GM12878 (cell line): ENCODE results near the gene FGF13. TPM values are rescaled to one million over a fixed set of nuclear protein-coding genes. Genes with fewer than 3 reads are reported as not detected.

Source experiments
- ATAC-seq: fragments of 200-7000 bp; cut with Tn5 transposase; 3 replicates; pipeline ENCODE4 v1.9.1; 2020; ENCODE audit warnings: mild to moderate bottlenecking, moderate library complexity
- BruUV-seq: library from RNA; stranded (reverse); fragments of 400-500 nt; replicated peaks from 2 replicates; lab custom pipeline; 2021; lab: Mats Ljungman, UMichigan
- CTCF ChIA-PET: fragments of 300-600 bp; sonication (Branson Sonifier 250); formaldehyde crosslinking; extraction: SDS; loops from one replicate; lab custom pipeline; 2021; ENCODE audit warnings: inconsistent platforms; lab: Yijun Ruan, JAX
- POLR2A ChIA-PET: fragments of 350-600 bp; formaldehyde crosslinking; extraction: SDS; loops from one replicate; lab custom pipeline; 2021; ENCODE audit warnings: inconsistent platforms; lab: Charles Lee
- RAD21 ChIA-PET: fragments of 300-600 bp; sonication (Branson Sonifier 250); formaldehyde crosslinking; loops from one replicate; lab custom pipeline; 2023; ENCODE audit warnings: antibody characterized with exemption; ENCODE audit not compliant: unreplicated experiment; lab: Charles Lee
- SMC1A ChIA-PET: fragments of 300-600 bp; sonication (Branson Sonifier 250); formaldehyde crosslinking; loops from one replicate; lab custom pipeline; 2023; ENCODE audit not compliant: unreplicated experiment, uncharacterized antibody; lab: Charles Lee
- DNase-seq: peaks from one replicate; pipeline ENCODE4 v3.0.0-alpha.2; 2011; ENCODE audit warnings: low read depth, low spot score
- FAIRE-seq: peaks from 3 replicates; lab custom pipeline; 2011; peaks lifted over from hg19 to GRCh38; lab: Jason Lieb, UNC
- H2AFZ ChIP-seq: 2 replicates; pipeline ENCODE4 v1.6.0; 2011; ENCODE audit warnings: low read depth, low read length, control low read depth; ENCODE audit not compliant: control insufficient read depth
- H3K27ac ChIP-seq: 2 replicates; pipeline ENCODE4 v1.5.1; 2011; ENCODE audit warnings: control low read depth; ENCODE audit not compliant: control insufficient read depth, insufficient read depth
- H3K27me3 ChIP-seq, 2 experiments: replicated peaks in 1 of 2; 2 replicates each; pipeline versions ENCODE4 v1.6.0 to v1.6.1; 2011; ENCODE audit warnings: low read length in 1 of 2; ENCODE audit not compliant: control insufficient read depth in 2 of 2, insufficient read depth in 2 of 2
- H3K36me3 ChIP-seq, 2 experiments: 2 replicates each; pipeline ENCODE4 v1.5.1; 2011; ENCODE audit warnings: low read length in 1 of 2; ENCODE audit not compliant: control insufficient read depth in 2 of 2, insufficient read depth in 2 of 2
- H3K4me1 ChIP-seq: 2 replicates; pipeline ENCODE4 v1.6.1; 2011; ENCODE audit warnings: mild to moderate bottlenecking, low read length, moderate library complexity, mixed read lengths; ENCODE audit not compliant: control insufficient read depth, insufficient read depth
- H3K4me2 ChIP-seq: 2 replicates; pipeline ENCODE4 v1.6.0; 2011; ENCODE audit warnings: control low read depth; ENCODE audit not compliant: control insufficient read depth, insufficient read depth
- H3K4me3 ChIP-seq: fragments of 200-600 bp; sonication (generic); 2 replicates; pipeline ENCODE4 v1.5.1; 2016
- H3K79me2 ChIP-seq: 2 replicates; pipeline ENCODE4 v1.6.0; 2011; ENCODE audit warnings: low read length; ENCODE audit not compliant: control insufficient read depth, insufficient read depth
- H3K9ac ChIP-seq: 2 replicates; pipeline ENCODE4 v1.8.0; 2011; ENCODE audit warnings: low read length, control low read depth, mixed read lengths; ENCODE audit not compliant: control insufficient read depth, insufficient read depth
- H3K9me3 ChIP-seq: replicated peaks from 3 replicates; pipeline ENCODE4 v1.5.1; 2011; ENCODE audit warnings: mild to moderate bottlenecking, low read length; ENCODE audit not compliant: control insufficient read depth, insufficient read depth
- H4K20me1 ChIP-seq: 2 replicates; pipeline ENCODE4 v1.6.0; 2011; ENCODE audit not compliant: control insufficient read depth, insufficient read depth
- IKZF1 ChIP-seq: fragments of 450-650 bp; conservative IDR thresholded peaks from 2 replicates; pipeline ENCODE4 v1.6.1; 2017; ENCODE audit warnings: antibody characterized with exemption, mild to moderate bottlenecking
- MTA3 ChIP-seq: IDR thresholded peaks from 2 replicates; pipeline ENCODE4 v1.6.1; 2012; ENCODE audit warnings: low read length, inconsistent platforms, borderline replicate concordance
- PBX3 ChIP-seq: IDR thresholded peaks from 2 replicates; pipeline ENCODE4 v1.6.1; 2011; ENCODE audit warnings: mild to moderate bottlenecking, low read depth, low read length, moderate library complexity; ENCODE audit not compliant: insufficient replicate concordance
- SRF ChIP-seq, 2 experiments: IDR thresholded peaks; 2 replicates each; pipeline ENCODE4 v1.6.1; 2011; ENCODE audit warnings: low read depth in 2 of 2, low read length in 2 of 2, mild to moderate bottlenecking in 1 of 2, moderate library complexity in 1 of 2
- STAT1 ChIP-seq: fragments of 450-650 bp; conservative IDR thresholded peaks from 2 replicates; pipeline ENCODE4 v1.6.1; 2014; ENCODE audit warnings: antibody characterized with exemption, mild to moderate bottlenecking
- ZNF217 ChIP-seq: fragments of 450-650 bp; IDR thresholded peaks from 2 replicates; pipeline ENCODE4 v1.6.1; 2017; ENCODE audit warnings: antibody characterized with exemption, mild to moderate bottlenecking
- WGBS: methylation state at CpG from one replicate; pipeline ENCODE4 v1.1.6; 2016; ENCODE audit warnings: low lambda C conversion rate; ENCODE audit not compliant: insufficient replicate concordance, insufficient coverage; ENCODE audit errors: missing lambda C conversion rate; 5-methylcytosine and 5-hydroxymethylcytosine counted together
- in situ Hi-C: fragments of 300-500 bp; cut with MboI; formaldehyde crosslinking; loops from 9 replicates; pipeline ENCODE4 v1.14.3; 2018; ENCODE audit warnings: mixed read lengths
- intact Hi-C: fragments of 100-400 bp; cut with micrococcal nuclease; formaldehyde crosslinking; loops from one replicate; pipeline ENCODE4 v1.14.2; 2022; ENCODE audit not compliant: unreplicated experiment
- polyA plus RNA-seq, 11 experiments: library from polyadenylated mRNA; depleted of rRNA in 4 of 11; unstranded in 6 of 11; stranded (reverse) in 5 of 11; fragments of >200 nt; fragmentation: Nextera tagmentation in 4 of 11; fragmentation: Illumina TruSeq in 1 of 11; extraction: Ambion mirVana in 4 of 11; extraction: Trizol in 1 of 11; gene quantifications; 1 replicate in 1 of 11; 2 replicates in 10 of 11; pipeline versions ENCODE4 v1.2.1 to v1.2.3, GENCODE V29; 2011 to 2016; ENCODE audit warnings: inconsistent platforms in 2 of 11, missing spikeins in 2 of 11, low read depth in 1 of 11
- total RNA-seq, 4 experiments: library from RNA; depleted of rRNA in 3 of 4; stranded (reverse); fragments of >200 nt in 3 of 4; fragmentation: Illumina TruSeq in 1 of 4; extraction: Trizol in 1 of 4; gene quantifications; 2 replicates each; pipeline versions ENCODE4 v1.2.1 to v1.2.3, GENCODE V29; 2013 to 2021
- TF ChIP-seq, protein P1 (sequence below): fragments of 450-650 bp; IDR thresholded peaks from 2 replicates; pipeline ENCODE4 v1.6.1; 2017; ENCODE audit warnings: mild to moderate bottlenecking, low read depth, inconsistent platforms; ENCODE audit not compliant: poor library complexity, severe bottlenecking
- TF ChIP-seq, protein P2 (sequence below): fragments of 450-650 bp; IDR thresholded peaks from 2 replicates; pipeline ENCODE4 v1.6.1; 2017; ENCODE audit warnings: antibody characterized with exemption, mild to moderate bottlenecking, moderate library complexity
- TF ChIP-seq, protein P3 (sequence below): fragments of 450-650 bp; formaldehyde crosslinking; IDR thresholded peaks from 2 replicates; pipeline ENCODE4 v1.4.0; 2022; ENCODE audit warnings: mild to moderate bottlenecking, moderate library complexity
- TF ChIP-seq, protein P4 (sequence below): fragments of 450-650 bp; IDR thresholded peaks from 2 replicates; pipeline ENCODE4 v1.6.1; 2017; ENCODE audit warnings: mild to moderate bottlenecking, moderate library complexity

The FGF13 gene
- total and polyA plus RNA-seq, 10 of the 15 experiments (the other 5 are each of a cell fraction or from before 2014, with no cell fraction given), result 0.08 to 0.68 (median 0.28) TPM; not detected in 1

DNA sequence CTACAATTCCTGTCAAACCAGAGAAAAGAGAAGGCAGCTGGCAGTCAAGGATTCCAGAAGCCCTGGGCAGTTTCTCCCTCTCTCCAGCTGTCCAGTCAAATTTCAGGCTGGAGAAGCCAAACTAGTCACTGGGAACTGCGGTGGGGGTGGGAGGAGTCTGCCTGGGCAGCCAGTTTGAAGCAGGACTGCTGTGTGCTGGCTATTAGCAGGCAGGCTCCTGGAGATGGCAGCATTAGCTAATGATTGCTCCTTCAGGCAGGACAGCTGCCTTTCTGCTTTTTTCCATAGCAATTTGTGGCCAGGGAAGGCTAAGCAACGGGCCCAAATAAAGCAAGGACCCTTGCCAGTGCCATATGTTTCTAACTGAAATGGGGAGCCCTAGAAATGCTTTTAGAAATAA is 44.7 kb upstream of the FGF13 start:
- no peaks in the 10 kb centered on the region for H3K79me2 ChIP-seq
- intact Hi-C loops, result no loop called here
- H3K36me3 ChIP-seq, result no peaks in the 10 kb centered on the region
- no peak overlapping the region for H3K4me2 ChIP-seq
- POLR2A ChIA-PET, result no interaction called here
- H2AFZ ChIP-seq, result no peak overlapping the region
- no peak overlapping the region for H3K9ac ChIP-seq
- in situ Hi-C loops, result no loop called here
- FAIRE-seq, result no peak
- no peaks in the 10 kb centered on the region for H3K9me3 ChIP-seq
- RAD21 ChIA-PET, result no interaction called here
- peaks cover 0 to 2% of the 10 kb centered on the region in 2 experiments; a peak in 2 of 4 replicates for H3K27me3 ChIP-seq
- SMC1A ChIA-PET, result no interaction called here
- 0% methylated on average over 2 of the region's 2 CpGs for WGBS
- no peak overlapping the region for H3K27ac ChIP-seq
- no peak for ATAC-seq
- no peaks in the 10 kb centered on the region for H3K4me1 ChIP-seq
- no peak overlapping the region for H3K4me3 ChIP-seq
- no peaks in the 10 kb centered on the region for H4K20me1 ChIP-seq
- BruUV-seq, result no TSS peak
- no peak for DNase-seq
- CTCF ChIA-PET, result interaction anchor here (1.0 kb wide), 1 partner anchor 8 kb away, joined by 3 read pairs; no protein-coding TSS in a partner anchor
- TF ChIP-seq, protein P1, sequence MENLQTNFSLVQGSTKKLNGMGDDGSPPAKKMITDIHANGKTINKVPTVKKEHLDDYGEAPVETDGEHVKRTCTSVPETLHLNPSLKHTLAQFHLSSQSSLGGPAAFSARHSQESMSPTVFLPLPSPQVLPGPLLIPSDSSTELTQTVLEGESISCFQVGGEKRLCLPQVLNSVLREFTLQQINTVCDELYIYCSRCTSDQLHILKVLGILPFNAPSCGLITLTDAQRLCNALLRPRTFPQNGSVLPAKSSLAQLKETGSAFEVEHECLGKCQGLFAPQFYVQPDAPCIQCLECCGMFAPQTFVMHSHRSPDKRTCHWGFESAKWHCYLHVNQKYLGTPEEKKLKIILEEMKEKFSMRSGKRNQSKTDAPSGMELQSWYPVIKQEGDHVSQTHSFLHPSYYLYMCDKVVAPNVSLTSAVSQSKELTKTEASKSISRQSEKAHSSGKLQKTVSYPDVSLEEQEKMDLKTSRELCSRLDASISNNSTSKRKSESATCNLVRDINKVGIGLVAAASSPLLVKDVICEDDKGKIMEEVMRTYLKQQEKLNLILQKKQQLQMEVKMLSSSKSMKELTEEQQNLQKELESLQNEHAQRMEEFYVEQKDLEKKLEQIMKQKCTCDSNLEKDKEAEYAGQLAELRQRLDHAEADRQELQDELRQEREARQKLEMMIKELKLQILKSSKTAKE, result no peak
- no peak for TF ChIP-seq STAT1
- TF ChIP-seq SRF (IDR thresholded peaks at IDR 0.05; ENCODE audit: low read depth in 2 of 2, low read length in 2 of 2), result no peak
- no peak for TF ChIP-seq MTA3
- TF ChIP-seq, protein P2, sequence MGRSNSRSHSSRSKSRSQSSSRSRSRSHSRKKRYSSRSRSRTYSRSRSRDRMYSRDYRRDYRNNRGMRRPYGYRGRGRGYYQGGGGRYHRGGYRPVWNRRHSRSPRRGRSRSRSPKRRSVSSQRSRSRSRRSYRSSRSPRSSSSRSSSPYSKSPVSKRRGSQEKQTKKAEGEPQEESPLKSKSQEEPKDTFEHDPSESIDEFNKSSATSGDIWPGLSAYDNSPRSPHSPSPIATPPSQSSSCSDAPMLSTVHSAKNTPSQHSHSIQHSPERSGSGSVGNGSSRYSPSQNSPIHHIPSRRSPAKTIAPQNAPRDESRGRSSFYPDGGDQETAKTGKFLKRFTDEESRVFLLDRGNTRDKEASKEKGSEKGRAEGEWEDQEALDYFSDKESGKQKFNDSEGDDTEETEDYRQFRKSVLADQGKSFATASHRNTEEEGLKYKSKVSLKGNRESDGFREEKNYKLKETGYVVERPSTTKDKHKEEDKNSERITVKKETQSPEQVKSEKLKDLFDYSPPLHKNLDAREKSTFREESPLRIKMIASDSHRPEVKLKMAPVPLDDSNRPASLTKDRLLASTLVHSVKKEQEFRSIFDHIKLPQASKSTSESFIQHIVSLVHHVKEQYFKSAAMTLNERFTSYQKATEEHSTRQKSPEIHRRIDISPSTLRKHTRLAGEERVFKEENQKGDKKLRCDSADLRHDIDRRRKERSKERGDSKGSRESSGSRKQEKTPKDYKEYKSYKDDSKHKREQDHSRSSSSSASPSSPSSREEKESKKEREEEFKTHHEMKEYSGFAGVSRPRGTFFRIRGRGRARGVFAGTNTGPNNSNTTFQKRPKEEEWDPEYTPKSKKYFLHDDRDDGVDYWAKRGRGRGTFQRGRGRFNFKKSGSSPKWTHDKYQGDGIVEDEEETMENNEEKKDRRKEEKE, result no peak
- TF ChIP-seq, protein P3, sequence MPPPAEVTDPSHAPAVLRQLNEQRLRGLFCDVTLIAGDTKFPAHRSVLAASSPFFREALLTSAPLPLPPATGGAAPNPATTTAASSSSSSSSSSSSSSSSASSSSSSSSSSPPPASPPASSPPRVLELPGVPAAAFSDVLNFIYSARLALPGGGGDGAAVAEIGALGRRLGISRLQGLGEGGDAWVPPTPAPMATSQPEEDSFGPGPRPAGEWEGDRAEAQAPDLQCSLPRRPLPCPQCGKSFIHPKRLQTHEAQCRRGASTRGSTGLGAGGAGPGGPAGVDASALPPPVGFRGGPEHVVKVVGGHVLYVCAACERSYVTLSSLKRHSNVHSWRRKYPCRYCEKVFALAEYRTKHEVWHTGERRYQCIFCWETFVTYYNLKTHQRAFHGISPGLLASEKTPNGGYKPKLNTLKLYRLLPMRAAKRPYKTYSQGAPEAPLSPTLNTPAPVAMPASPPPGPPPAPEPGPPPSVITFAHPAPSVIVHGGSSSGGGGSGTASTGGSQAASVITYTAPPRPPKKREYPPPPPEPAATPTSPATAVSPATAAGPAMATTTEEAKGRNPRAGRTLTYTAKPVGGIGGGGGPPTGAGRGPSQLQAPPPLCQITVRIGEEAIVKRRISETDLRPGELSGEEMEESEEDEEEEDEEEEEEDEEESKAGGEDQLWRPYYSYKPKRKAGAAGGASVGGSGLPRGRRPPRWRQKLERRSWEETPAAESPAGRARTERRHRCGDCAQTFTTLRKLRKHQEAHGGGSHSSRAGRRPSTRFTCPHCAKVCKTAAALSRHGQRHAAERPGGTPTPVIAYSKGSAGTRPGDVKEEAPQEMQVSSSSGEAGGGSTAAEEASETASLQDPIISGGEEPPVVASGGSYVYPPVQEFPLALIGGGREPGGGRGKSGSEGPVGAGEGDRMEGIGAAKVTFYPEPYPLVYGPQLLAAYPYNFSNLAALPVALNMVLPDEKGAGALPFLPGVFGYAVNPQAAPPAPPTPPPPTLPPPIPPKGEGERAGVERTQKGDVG, result no peak
- TF ChIP-seq IKZF1, result no peak
- TF ChIP-seq, protein P4, sequence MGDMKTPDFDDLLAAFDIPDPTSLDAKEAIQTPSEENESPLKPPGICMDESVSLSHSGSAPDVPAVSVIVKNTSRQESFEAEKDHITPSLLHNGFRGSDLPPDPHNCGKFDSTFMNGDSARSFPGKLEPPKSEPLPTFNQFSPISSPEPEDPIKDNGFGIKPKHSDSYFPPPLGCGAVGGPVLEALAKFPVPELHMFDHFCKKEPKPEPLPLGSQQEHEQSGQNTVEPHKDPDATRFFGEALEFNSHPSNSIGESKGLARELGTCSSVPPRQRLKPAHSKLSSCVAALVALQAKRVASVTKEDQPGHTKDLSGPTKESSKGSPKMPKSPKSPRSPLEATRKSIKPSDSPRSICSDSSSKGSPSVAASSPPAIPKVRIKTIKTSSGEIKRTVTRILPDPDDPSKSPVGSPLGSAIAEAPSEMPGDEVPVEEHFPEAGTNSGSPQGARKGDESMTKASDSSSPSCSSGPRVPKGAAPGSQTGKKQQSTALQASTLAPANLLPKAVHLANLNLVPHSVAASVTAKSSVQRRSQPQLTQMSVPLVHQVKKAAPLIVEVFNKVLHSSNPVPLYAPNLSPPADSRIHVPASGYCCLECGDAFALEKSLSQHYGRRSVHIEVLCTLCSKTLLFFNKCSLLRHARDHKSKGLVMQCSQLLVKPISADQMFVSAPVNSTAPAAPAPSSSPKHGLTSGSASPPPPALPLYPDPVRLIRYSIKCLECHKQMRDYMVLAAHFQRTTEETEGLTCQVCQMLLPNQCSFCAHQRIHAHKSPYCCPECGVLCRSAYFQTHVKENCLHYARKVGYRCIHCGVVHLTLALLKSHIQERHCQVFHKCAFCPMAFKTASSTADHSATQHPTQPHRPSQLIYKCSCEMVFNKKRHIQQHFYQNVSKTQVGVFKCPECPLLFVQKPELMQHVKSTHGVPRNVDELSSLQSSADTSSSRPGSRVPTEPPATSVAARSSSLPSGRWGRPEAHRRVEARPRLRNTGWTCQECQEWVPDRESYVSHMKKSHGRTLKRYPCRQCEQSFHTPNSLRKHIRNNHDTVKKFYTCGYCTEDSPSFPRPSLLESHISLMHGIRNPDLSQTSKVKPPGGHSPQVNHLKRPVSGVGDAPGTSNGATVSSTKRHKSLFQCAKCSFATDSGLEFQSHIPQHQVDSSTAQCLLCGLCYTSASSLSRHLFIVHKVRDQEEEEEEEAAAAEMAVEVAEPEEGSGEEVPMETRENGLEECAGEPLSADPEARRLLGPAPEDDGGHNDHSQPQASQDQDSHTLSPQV, result no peak
- TF ChIP-seq ZNF217, result no peak
- no peak for TF ChIP-seq PBX3
